NB4 (cell line): ENCODE results near the gene OLFML2A.

ENCODE experiments used
- DNase-seq: peaks from one replicate; pipeline ENCODE4 v3.0.0; 2010; ENCODE audit warnings: low read depth
- H3K4me3 ChIP-seq: one replicate; pipeline ENCODE4 v1.5.1; 2011; ENCODE audit warnings: mild to moderate bottlenecking, low read depth, low read length, moderate library complexity
- MYC ChIP-seq: IDR thresholded peaks from 2 replicates; pipeline ENCODE4 v1.6.1; 2011; ENCODE audit warnings: low read depth, low read length
- POLR2A ChIP-seq: IDR thresholded peaks from 2 replicates; pipeline ENCODE4 v1.6.1; 2011; ENCODE audit warnings: mild to moderate bottlenecking; ENCODE audit not compliant: insufficient read length; ENCODE audit errors: extremely low read depth
- TF ChIP-seq, protein P1 (sequence below): IDR thresholded peaks from one replicate; pipeline ENCODE4 v1.5.1; 2012; ENCODE audit warnings: low read depth, low read length
- TF ChIP-seq, protein P2 (sequence below): IDR thresholded peaks from 2 replicates; pipeline ENCODE4 v1.6.1; 2011; ENCODE audit warnings: low read depth, low read length

The OLFML2A gene

DNA sequence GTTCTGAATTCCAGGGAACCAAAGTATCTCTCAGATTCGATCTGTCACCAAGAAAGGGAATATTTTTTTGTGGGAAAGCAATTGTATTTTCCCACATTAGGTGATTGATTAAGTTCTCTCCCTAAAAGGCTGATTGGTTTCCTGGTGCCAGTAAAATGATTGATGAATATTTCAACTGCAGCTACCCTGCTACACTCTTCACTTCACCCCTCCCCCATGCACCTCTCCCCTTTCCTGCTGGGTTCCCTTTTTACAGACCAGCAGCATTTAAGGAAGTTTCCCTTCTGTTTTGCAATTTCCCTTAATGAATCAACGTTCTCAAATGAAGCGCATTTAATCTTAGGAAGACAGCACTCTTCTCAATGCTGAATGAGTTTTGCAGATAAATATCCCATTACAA is 18.9 kb upstream of the OLFML2A start:
- TF ChIP-seq MYC, result no peak
- TF ChIP-seq, protein P1, sequence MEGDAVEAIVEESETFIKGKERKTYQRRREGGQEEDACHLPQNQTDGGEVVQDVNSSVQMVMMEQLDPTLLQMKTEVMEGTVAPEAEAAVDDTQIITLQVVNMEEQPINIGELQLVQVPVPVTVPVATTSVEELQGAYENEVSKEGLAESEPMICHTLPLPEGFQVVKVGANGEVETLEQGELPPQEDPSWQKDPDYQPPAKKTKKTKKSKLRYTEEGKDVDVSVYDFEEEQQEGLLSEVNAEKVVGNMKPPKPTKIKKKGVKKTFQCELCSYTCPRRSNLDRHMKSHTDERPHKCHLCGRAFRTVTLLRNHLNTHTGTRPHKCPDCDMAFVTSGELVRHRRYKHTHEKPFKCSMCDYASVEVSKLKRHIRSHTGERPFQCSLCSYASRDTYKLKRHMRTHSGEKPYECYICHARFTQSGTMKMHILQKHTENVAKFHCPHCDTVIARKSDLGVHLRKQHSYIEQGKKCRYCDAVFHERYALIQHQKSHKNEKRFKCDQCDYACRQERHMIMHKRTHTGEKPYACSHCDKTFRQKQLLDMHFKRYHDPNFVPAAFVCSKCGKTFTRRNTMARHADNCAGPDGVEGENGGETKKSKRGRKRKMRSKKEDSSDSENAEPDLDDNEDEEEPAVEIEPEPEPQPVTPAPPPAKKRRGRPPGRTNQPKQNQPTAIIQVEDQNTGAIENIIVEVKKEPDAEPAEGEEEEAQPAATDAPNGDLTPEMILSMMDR, result no peak
- TF ChIP-seq POLR2A, result no peak
- peak; percentile 89 for DNase-seq
- peak overlapping the region; percentile 18 for H3K4me3 ChIP-seq

DNA sequence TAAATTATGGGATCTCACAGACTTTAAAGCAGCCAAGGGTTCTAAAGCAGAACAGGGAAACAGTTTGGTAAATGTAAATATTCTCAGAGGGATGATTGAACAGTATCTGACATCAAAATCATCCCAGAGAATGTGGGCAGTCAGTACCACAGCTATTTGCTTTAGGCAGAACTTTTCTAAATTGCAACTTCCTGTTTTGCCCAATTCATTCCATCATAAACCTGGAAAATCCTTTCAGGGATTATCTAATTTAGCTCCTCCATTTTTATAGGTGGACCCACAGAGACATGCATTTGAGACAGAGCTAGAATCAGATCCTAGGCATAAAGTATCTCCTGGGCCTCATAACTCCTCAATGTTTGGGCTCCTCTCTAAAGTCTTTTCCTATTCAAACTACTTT is 18.2 kb upstream of the OLFML2A start:
- TF ChIP-seq MYC (no peak), POLR2A (no peak)
- TF ChIP-seq, protein P1, result no peak
- TF ChIP-seq, protein P2, sequence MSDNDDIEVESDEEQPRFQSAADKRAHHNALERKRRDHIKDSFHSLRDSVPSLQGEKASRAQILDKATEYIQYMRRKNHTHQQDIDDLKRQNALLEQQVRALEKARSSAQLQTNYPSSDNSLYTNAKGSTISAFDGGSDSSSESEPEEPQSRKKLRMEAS, result no peak
- no peak for DNase-seq
- H3K4me3 ChIP-seq, result peak overlapping the region; percentile 18

DNA sequence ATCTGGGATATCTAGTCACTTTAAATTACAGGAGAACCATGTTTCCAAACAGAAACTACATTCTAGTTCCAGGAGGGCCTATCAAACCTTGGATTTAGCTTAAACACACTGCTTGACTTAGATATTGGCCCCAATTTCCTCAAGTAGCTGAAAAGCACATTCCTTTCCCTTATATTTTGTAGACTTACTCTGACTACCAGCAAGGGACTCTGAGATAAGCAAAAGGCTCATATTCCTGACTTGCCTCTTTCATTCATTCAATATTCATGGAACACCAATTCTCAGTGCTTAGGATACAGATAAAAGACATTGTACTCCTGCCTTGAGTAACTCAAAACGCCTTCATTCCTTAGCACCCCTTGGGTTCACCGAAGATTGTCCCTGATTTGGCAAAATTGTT is 17.6 kb upstream of the OLFML2A start:
- DNase-seq, result no peak
- H3K4me3 ChIP-seq, result no peak overlapping the region
- TF ChIP-seq, protein P2, result no peak
- TF ChIP-seq POLR2A, result no peak
- TF ChIP-seq MYC, result no peak
- TF ChIP-seq, protein P1, result no peak

DNA sequence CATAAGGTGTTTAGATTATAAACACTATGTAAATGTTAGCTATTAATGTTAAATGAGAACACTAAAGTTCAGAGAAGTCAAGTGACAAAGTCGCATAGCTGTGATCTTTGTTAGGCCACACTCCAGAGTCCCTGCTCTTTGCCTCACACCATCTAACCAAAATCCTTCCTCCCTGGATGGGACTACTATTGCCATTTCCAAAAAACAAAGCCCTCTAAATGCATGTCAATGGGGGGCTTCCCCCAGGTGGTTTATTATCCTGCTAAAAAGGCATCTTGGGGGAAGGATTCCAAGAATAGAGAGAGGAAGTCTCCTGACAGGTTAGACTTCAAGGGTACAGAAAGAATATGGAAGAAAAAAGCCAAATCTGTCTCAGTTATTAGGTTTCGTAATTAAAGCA is 16.2 kb upstream of the OLFML2A start:
- DNase-seq, result no peak
- no peak overlapping the region for H3K4me3 ChIP-seq
- TF ChIP-seq, protein P2, result no peak
- TF ChIP-seq, protein P1, result no peak
- TF ChIP-seq POLR2A (no peak), MYC (no peak)

DNA sequence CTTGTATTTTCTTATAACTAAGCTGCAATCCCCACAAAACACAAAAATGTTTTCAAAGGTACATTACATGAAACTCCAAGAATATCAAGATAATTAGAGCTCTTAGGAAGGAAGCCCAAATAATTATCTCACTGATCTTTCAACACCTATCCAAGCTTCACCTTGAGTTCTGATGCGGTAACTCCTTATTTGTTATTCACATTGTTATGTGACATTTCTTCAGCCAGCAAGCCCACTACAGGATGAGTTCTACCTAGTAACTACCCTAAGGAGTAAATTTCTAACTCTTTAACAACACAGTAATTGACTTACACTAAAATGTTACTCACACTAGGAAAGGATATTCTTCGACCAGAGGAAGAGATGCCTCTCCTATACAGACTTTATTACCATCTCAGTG is 15.7 kb upstream of the OLFML2A start:
- no peak overlapping the region for H3K4me3 ChIP-seq
- no peak for DNase-seq
- TF ChIP-seq, protein P1, result no peak
- TF ChIP-seq, protein P2, result no peak
- TF ChIP-seq POLR2A, result no peak
- TF ChIP-seq MYC, result no peak

DNA sequence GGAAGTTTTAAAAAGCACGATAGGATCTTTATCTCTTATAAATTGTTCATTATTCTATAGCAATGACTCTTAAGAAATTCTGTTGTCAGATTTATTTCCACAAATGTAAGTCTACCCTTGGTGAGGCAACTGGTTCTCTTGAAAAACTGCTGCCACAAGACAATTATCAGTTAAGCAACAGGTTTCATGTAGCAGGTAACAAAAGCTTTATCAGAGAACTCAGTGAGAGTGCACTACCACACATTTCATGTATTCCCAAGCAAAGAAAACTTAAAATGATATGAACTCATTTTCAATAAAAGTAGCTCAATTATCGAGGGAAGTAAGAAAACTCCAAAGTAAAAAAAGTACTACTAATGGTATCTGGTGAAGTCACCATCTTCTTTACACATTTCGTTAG is 15.2 kb upstream of the OLFML2A start:
- no peak overlapping the region for H3K4me3 ChIP-seq
- DNase-seq, result no peak
- TF ChIP-seq, protein P1, result no peak
- TF ChIP-seq, protein P2, result no peak
- TF ChIP-seq POLR2A (no peak), MYC (no peak)
